Measurements from ENCODE around the gene POLG.

DNA sequence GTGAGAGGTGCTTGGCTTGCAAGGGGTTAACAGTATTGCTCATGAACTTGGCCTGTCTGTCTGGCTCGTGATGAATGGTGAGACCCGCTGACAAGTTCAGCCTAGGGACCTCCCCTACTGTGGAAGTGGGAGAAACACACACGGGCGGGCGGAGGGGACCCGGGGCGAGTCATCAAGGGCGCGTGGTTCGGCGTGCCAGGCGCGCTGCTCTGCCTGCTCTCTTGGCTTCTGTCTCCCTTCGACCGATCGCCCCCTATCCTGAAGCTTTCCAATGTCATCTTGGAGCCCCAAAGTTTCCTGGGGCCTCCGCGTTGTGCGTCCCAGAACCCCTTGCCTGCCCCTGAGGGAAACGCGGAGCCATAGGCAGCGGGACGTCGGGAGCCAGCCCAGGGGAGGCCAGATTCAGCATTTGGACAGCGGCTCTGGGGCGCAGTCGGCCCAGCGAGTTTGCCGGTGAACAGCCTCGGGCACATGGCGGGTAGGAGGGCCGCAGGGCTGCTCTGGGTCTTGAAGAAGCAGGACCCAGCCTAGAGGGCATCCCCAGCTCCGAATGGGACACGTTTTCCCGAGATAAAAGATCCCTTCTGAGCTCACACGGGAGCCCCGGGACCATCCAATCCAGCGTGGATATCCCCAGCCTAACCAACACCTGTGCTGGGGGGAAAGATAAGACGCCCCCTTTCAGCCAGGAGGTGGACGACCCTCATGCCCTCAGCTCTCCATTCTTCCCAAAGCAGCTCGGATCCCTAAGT lies 27.0 kb upstream of the POLG start:
- TF ChIP-seq CTCF (IDR thresholded peaks at IDR 0.05; ENCODE audit: borderline replicate concordance, extremely low read depth, low read length, poor library complexity, severe bottlenecking), result no peak
- no peak for TF ChIP-seq EZH2 (IDR thresholded peaks at IDR 0.05; ENCODE audit: borderline replicate concordance, low read depth, low read length, severe bottlenecking)
